GM13977 (cell line): Measurements from ENCODE around the gene ARID3A.

Experiments used
- DNase-seq: peaks from one replicate; pipeline ENCODE4 v3.0.0; 2012; ENCODE audit warnings: low spot score
- in situ Hi-C: fragments of 300-500 bp; cut with MboI; formaldehyde crosslinking; loops from one replicate; pipeline ENCODE4 v1.12.0; 2022; ENCODE audit warnings: low sequenced_read_pairs, low pct_unique_long_range_greater_than_20kb, mixed read lengths, inconsistent platforms; ENCODE audit not compliant: unreplicated experiment
- TF ChIP-seq, protein P1 (sequence below): IDR thresholded peaks from 2 replicates; pipeline ENCODE4 v1.5.1; 2012; ENCODE audit warnings: mild to moderate bottlenecking, control low read depth; ENCODE audit not compliant: insufficient read depth; ENCODE audit errors: extremely low read depth, missing control alignments

ARID3A gene

DNA sequence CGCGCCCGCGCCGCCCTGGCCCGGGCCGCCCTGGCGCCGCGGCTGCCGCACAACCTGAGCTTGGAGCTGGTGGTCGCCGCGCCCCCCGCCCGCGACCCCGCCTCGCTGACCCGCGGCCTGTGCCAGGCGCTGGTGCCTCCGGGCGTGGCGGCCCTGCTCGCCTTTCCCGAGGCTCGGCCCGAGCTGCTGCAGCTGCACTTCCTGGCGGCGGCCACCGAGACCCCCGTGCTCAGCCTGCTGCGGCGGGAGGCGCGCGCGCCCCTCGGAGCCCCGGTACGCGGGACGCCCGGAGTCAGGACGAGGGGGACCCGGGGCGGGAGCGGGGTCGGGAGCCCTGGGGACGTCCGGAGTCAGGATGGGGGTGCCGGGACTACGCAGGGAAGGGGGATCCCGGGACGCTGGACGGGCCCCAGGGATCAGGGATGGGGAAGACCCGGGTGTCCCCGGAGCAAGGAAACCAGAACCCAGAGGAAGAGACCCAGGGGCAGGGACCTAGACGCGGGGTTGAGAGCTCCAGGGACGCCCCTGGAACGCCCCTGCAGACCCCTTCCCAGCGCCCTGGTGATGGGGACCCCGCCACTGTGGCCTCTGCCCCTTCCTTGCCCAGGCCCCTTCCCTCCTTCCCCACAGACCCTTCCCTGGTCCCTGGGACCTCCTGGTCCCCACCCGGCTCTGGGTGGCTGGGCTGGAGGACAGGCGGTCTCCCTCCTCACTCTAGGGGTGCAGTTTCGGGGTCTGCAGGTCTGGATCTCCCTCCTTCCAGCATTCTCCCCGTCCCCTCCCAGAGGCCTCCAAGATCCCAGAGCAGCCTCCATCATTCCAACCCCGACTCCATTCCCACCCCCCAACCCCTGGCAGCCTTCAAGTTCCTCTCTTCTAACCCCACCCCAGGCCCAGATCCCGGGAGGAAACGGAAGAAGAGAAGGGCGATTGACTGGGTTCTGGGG is 75.0 kb downstream of the ARID3A start:
- no peak for DNase-seq
- in situ Hi-C loops: no loop called here
- TF ChIP-seq, protein P1, sequence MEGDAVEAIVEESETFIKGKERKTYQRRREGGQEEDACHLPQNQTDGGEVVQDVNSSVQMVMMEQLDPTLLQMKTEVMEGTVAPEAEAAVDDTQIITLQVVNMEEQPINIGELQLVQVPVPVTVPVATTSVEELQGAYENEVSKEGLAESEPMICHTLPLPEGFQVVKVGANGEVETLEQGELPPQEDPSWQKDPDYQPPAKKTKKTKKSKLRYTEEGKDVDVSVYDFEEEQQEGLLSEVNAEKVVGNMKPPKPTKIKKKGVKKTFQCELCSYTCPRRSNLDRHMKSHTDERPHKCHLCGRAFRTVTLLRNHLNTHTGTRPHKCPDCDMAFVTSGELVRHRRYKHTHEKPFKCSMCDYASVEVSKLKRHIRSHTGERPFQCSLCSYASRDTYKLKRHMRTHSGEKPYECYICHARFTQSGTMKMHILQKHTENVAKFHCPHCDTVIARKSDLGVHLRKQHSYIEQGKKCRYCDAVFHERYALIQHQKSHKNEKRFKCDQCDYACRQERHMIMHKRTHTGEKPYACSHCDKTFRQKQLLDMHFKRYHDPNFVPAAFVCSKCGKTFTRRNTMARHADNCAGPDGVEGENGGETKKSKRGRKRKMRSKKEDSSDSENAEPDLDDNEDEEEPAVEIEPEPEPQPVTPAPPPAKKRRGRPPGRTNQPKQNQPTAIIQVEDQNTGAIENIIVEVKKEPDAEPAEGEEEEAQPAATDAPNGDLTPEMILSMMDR: no peak

DNA sequence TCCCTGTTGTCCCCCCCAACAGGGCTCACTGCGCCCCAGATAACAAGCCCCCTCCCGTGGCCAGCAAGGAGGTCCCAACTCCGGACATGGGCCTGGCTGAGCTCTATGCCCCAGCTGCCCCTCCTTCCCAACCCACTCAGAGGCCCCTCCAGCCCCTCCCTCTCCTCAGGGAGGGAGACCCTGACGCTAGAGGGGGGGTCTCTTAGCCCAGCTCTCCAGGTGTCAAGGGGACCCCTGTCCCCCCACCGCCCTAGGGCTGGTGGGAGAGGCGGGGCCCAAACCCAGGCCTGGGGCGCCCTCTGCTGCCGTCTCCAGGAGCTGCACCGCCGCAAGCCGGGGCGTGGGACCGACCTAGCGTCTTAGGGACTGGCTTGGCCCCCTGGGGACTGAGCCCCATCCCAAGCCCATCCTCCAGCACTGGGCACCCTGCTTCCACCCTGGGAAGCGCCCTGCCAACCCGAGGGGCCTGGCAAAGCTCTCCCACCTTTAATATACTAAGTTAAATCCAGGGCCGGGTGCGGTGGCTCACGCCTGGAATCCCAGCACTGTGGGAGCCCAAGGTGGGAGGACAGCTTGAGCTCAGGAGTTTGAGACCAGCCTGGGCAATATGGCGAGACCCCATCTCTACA is 75.8 kb downstream of the ARID3A start:
- TF ChIP-seq, protein P1: peak; percentile 97
- in situ Hi-C loops: no loop called here
- peak; percentile 91 for DNase-seq

DNA sequence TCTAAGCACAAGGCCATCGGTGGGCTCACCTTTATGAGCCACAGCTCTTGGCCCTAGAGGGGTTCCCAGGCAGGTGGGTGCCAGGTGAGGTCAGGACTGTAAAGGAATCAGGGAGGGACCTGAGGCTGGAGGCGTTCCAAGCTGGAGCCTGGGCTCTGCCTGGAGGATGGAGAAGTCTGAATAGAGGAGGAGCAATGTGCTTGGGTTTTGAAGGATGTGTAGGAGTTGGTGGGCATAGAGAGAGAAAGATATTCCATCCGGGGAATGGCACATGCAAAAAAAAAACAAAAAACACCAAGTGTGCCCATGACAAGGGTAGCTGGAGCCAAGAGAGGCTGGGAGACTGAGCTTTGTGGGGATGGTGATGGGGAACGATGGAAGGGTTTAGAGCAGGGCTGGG is 76.8 kb downstream of the ARID3A start:
- in situ Hi-C loops: no loop called here
- TF ChIP-seq, protein P1: no peak
- no peak for DNase-seq

DNA sequence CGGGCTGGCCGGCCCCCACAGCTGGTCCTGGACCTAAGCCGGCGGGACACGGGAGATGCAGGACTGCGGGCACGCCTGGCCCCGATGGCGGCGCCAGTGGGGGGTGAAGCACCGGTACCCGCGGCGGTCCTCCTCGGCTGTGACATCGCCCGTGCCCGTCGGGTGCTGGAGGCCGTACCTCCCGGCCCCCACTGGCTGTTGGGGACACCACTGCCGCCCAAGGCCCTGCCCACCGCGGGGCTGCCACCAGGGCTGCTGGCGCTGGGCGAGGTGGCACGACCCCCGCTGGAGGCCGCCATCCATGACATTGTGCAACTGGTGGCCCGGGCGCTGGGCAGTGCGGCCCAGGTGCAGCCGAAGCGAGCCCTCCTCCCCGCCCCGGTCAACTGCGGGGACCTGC is 77.4 kb downstream of the ARID3A start:
- TF ChIP-seq, protein P1: no peak
- no peak for DNase-seq
- in situ Hi-C loops: no loop called here

DNA sequence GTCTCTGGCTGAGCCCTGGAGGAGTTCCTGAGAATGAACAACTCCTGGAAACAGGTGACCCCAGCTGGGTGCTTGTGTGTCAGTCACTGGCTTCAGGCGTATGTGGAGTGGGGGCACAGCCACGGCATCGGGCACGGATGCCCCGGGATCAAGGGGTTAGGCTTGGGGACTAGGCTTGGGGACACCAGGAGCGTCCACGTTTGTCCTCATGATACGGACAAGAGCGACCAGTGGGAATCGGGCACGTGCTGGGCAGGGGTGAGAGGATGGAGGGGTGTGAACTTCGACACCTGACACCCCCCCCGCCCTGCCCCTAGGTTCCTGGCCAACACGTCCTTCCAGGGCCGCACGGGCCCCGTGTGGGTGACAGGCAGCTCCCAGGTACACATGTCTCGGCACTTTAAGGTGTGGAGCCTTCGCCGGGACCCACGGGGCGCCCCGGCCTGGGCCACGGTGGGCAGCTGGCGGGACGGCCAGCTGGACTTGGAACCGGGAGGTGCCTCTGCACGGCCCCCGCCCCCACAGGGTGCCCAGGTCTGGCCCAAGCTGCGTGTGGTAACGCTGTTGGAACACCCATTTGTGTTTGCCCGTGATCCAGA is 78.5 kb downstream of the ARID3A start:
- TF ChIP-seq, protein P1: no peak
- DNase-seq: no peak
- in situ Hi-C loops: no loop called here

DNA sequence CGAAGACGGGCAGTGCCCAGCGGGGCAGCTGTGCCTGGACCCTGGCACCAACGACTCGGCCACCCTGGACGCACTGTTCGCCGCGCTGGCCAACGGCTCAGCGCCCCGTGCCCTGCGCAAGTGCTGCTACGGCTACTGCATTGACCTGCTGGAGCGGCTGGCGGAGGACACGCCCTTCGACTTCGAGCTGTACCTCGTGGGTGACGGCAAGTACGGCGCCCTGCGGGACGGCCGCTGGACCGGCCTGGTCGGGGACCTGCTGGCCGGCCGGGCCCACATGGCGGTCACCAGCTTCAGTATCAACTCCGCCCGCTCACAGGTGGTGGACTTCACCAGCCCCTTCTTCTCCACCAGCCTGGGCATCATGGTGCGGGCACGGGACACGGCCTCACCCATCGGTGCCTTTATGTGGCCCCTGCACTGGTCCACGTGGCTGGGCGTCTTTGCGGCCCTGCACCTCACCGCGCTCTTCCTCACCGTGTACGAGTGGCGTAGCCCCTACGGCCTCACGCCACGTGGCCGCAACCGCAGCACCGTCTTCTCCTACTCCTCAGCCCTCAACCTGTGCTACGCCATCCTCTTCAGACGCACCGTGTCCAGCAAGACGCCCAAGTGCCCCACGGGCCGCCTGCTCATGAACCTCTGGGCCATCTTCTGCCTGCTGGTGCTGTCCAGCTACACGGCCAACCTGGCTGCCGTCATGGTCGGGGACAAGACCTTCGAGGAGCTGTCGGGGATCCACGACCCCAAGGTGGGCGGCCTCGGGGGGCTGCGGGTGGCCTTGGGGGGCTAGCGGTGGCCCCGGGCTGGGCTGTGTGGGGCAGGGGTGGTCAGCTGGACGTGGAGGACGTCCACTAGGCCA is 79.2 kb downstream of the ARID3A start:
- in situ Hi-C loops: no loop called here
- no peak for DNase-seq
- TF ChIP-seq, protein P1: no peak
